HepG2 (cell line): Measurements from ENCODE around the gene PASK. TPM values are rescaled to one million over a fixed set of nuclear protein-coding genes. Genes with fewer than 3 reads are reported as not detected.
A peak's percentile ranks its signal among the peaks of the same experiment; 100 is the strongest.

Experiments
- DMAP1 ChIP-seq: IDR thresholded peaks from 2 replicates; pipeline ENCODE4 v1.6.1; 2016
- FOSL2 ChIP-seq: sonication (generic); formaldehyde crosslinking; IDR thresholded peaks from 2 replicates; pipeline ENCODE4 v1.4.0; 2020; ENCODE audit warnings: missing genetic modification reagents
- FOXK2 ChIP-seq: fragments of 450-650 bp; IDR thresholded peaks from 2 replicates; pipeline ENCODE4 v1.6.1; 2016
- HCFC1 ChIP-seq: fragments of 150-350 bp; IDR thresholded peaks from 2 replicates; pipeline ENCODE4 v1.6.1; 2014; ENCODE audit warnings: low read depth, low read length
- HNF4G ChIP-seq, 2 experiments: sonication (generic) in 1 of 2; formaldehyde crosslinking in 1 of 2; IDR thresholded peaks; 2 replicates each; pipeline versions ENCODE4 v1.4.0 to v1.6.1; 2011 to 2020; ENCODE audit warnings: borderline replicate concordance in 2 of 2, low read depth in 2 of 2, mild to moderate bottlenecking in 2 of 2, low read length in 1 of 2, missing genetic modification reagents in 1 of 2, moderate library complexity in 1 of 2
- HNRNPH1 ChIP-seq: fragments of 200-400 bp; formaldehyde crosslinking; optimal IDR thresholded peaks from 2 replicates; pipeline ENCODE3; 2017; ENCODE audit warnings: mild to moderate bottlenecking, low read depth, low read length
- NBN ChIP-seq: fragments of 450-650 bp; conservative IDR thresholded peaks from 2 replicates; pipeline ENCODE4 v1.6.1; 2017
- NR1H2 ChIP-seq: sonication (generic); formaldehyde crosslinking; IDR thresholded peaks from 2 replicates; pipeline ENCODE4 v1.8.1; 2022; ENCODE audit warnings: low read depth, missing genetic modification reagents, borderline replicate concordance
- SALL2 ChIP-seq: sonication (generic); formaldehyde crosslinking; IDR thresholded peaks from 2 replicates; pipeline ENCODE4 v1.8.1; 2023; ENCODE audit warnings: mild to moderate bottlenecking, missing genetic modification reagents, inconsistent platforms
- SCMH1 ChIP-seq: sonication (generic); formaldehyde crosslinking; IDR thresholded peaks from 2 replicates; pipeline ENCODE4 v1.9.0; 2021; ENCODE audit warnings: missing genetic modification reagents, mild to moderate bottlenecking, borderline replicate concordance
- SIN3A ChIP-seq: IDR thresholded peaks from 2 replicates; pipeline ENCODE4 v1.6.1; 2011; ENCODE audit warnings: low read depth, mild to moderate bottlenecking, control low read depth, low read length, borderline replicate concordance
- TCF7 ChIP-seq: sonication (generic); IDR thresholded peaks from 2 replicates; pipeline ENCODE4 v1.6.1; 2016; ENCODE audit warnings: antibody characterized with exemption, low read depth
- XRCC5 ChIP-seq: fragments of 200-400 bp; formaldehyde crosslinking; optimal IDR thresholded peaks from 2 replicates; pipeline ENCODE3; 2017; ENCODE audit warnings: mild to moderate bottlenecking, low read length
- ZNF10 ChIP-seq: sonication (generic); formaldehyde crosslinking; IDR thresholded peaks from 2 replicates; pipeline ENCODE4 v1.4.0; 2020; ENCODE audit warnings: mild to moderate bottlenecking, low read depth, missing genetic modification reagents, borderline replicate concordance
- ZNF335 ChIP-seq: sonication (generic); formaldehyde crosslinking; IDR thresholded peaks from 2 replicates; pipeline ENCODE4 v1.4.0; 2020; ENCODE audit warnings: missing genetic modification reagents
- ZNF441 ChIP-seq: sonication (generic); formaldehyde crosslinking; IDR thresholded peaks from 2 replicates; pipeline ENCODE4 v1.7.0; 2021; ENCODE audit warnings: missing genetic modification reagents, borderline replicate concordance
- ZNF7 ChIP-seq: IDR thresholded peaks from 2 replicates; pipeline ENCODE4 v1.6.1; 2016; ENCODE audit warnings: missing biosample characterization, missing genetic modification reagents
- polyA plus RNA-seq, 8 experiments: library from polyadenylated mRNA; depleted of rRNA in 3 of 8; stranded (reverse) in 7 of 8; unstranded in 1 of 8; fragments of >200 nt; fragmentation: Illumina TruSeq in 4 of 8; extraction: Trizol in 4 of 8; gene quantifications; 2 replicates each; pipeline versions ENCODE4 v1.2.1 to v1.2.3, GENCODE V29; 2011 to 2016; ENCODE audit warnings: low read depth in 4 of 8, missing spikeins in 1 of 8, mixed read lengths in 1 of 8; ENCODE audit not compliant: insufficient read depth in 1 of 8
- total RNA-seq, 5 experiments: library from RNA; depleted of rRNA; stranded (reverse); fragments of >200 nt; fragmentation: Illumina TruSeq; extraction: Trizol; gene quantifications; 2 replicates each; pipeline ENCODE4 v1.2.3, GENCODE V29; 2016; ENCODE audit warnings: low read depth in 1 of 5
- TF ChIP-seq, protein P1 (sequence below): sonication (generic); formaldehyde crosslinking; IDR thresholded peaks from 2 replicates; pipeline ENCODE4 v1.8.0; 2022; ENCODE audit warnings: missing genetic modification reagents, low read depth, mild to moderate bottlenecking, borderline replicate concordance
- TF ChIP-seq, protein P2 (sequence below): sonication (generic); formaldehyde crosslinking; IDR thresholded peaks from 2 replicates; pipeline ENCODE4 v1.4.0; 2020; ENCODE audit warnings: mild to moderate bottlenecking, missing genetic modification reagents
- TF ChIP-seq, protein P3 (sequence below): sonication (generic); formaldehyde crosslinking; IDR thresholded peaks from 2 replicates; pipeline ENCODE4 v1.8.1; 2022; ENCODE audit warnings: low read depth, mild to moderate bottlenecking, missing genetic modification reagents
- TF ChIP-seq, protein P4 (sequence below): IDR thresholded peaks from 2 replicates; pipeline ENCODE4 v1.6.1; 2016; ENCODE audit warnings: mild to moderate bottlenecking

Gene PASK
- total and polyA plus RNA-seq, 2 of the 13 experiments (the other 11 are each of a cell fraction or from before 2014, with no cell fraction given) = 6.9 to 17.0 TPM

DNA sequence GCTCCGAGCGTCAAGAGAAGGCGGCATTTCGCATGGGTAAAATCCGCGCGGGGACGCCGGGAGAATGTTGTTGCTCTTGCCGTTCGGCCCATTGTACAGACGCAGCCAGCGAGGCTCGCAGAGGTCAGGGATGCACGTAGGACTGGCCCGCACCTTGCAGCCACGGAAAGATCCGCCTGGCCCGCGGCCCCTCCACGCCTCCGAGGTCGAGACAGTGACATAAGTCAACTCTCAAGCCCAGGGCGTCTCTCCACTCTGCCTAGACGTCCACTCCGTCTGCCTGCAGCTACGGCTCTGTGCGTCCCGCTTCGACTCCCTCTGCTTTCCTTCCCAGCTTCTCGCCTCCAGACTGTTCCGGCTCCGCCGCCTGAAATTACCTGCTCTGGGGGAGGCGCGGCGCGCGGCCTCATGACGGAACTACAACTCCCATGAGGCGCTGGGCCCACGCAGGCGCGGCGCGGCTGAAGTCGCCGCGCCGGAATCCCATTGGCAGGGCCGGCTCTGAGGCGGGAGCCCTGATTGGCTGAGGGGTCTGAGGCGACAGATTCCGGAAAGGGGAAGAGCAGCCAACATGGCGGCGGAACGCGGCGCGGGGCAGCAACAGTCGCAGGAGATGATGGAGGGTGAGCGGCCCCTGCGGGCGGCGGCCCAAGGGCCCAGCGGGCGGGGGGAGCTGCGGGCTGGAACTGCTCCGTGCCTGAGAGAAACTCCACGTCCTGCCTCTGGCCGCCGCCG lies 820 bp upstream of the PASK start, which contains the start of gene PPP1R7 (continued):
- TF ChIP-seq SIN3A (peak; percentile 39), XRCC5 (peak; percentile 59), FOSL2 (no peak; the same call in 1 of the 2 replicates), SALL2 (CRISPR knock-in tag) (peak; percentile 80; the same call in 1 of the 2 replicates), HNRNPH1 (no peak), HNF4G (IDR thresholded peaks at IDR 0.05; ENCODE audit: borderline replicate concordance, low read depth, low read length) (no peak), HNF4G (CRISPR knock-in tag; IDR thresholded peaks at IDR 0.05; ENCODE audit: borderline replicate concordance, low read depth) (peak; percentile 51; the same call in 1 of the 2 replicates), NR1H2 (CRISPR knock-in tag) (no peak), ZNF10 (CRISPR knock-in tag) (no peak), ZNF7 (CRISPR knock-in tag) (no peak), SCMH1 (no peak), NBN (no peak), DMAP1 (peak; percentile 68; the same call in 1 of the 2 replicates), ZNF335 (CRISPR knock-in tag) (peak; percentile 39; the same call in 1 of the 2 replicates), ZNF441 (CRISPR knock-in tag) (peak; percentile 71; the same call in 1 of the 2 replicates), TCF7 (no peak), FOXK2 (no peak), HCFC1 (peak; percentile 95)
- TF ChIP-seq, protein P1, sequence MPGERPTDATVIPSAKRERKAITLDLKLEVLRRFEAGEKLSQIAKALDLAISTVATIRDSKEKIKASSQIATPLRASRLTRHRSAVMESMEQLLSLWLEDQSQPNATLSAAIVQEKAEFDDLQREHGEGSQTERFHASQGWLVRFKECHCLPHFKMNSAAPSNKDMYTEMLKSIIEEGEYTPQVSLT (CRISPR knock-in tag) = no peak; the same call in 1 of the 2 replicates
- TF ChIP-seq, protein P2, sequence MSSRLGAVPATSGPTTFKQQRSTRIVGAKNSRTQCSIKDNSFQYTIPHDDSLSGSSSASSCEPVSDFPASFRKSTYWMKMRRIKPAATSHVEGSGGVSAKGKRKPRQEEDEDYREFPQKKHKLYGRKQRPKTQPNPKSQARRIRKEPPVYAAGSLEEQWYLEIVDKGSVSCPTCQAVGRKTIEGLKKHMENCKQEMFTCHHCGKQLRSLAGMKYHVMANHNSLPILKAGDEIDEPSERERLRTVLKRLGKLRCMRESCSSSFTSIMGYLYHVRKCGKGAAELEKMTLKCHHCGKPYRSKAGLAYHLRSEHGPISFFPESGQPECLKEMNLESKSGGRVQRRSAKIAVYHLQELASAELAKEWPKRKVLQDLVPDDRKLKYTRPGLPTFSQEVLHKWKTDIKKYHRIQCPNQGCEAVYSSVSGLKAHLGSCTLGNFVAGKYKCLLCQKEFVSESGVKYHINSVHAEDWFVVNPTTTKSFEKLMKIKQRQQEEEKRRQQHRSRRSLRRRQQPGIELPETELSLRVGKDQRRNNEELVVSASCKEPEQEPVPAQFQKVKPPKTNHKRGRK (CRISPR knock-in tag) = peak; percentile 31; the same call in 1 of the 2 replicates
- TF ChIP-seq, protein P3, sequence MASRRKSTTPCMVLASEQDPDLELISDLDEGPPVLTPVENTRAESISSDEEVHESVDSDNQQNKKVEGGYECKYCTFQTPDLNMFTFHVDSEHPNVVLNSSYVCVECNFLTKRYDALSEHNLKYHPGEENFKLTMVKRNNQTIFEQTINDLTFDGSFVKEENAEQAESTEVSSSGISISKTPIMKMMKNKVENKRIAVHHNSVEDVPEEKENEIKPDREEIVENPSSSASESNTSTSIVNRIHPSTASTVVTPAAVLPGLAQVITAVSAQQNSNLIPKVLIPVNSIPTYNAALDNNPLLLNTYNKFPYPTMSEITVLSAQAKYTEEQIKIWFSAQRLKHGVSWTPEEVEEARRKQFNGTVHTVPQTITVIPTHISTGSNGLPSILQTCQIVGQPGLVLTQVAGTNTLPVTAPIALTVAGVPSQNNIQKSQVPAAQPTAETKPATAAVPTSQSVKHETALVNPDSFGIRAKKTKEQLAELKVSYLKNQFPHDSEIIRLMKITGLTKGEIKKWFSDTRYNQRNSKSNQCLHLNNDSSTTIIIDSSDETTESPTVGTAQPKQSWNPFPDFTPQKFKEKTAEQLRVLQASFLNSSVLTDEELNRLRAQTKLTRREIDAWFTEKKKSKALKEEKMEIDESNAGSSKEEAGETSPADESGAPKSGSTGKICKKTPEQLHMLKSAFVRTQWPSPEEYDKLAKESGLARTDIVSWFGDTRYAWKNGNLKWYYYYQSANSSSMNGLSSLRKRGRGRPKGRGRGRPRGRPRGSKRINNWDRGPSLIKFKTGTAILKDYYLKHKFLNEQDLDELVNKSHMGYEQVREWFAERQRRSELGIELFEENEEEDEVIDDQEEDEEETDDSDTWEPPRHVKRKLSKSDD = peak; percentile 79; the same call in 1 of the 2 replicates
- TF ChIP-seq, protein P4, sequence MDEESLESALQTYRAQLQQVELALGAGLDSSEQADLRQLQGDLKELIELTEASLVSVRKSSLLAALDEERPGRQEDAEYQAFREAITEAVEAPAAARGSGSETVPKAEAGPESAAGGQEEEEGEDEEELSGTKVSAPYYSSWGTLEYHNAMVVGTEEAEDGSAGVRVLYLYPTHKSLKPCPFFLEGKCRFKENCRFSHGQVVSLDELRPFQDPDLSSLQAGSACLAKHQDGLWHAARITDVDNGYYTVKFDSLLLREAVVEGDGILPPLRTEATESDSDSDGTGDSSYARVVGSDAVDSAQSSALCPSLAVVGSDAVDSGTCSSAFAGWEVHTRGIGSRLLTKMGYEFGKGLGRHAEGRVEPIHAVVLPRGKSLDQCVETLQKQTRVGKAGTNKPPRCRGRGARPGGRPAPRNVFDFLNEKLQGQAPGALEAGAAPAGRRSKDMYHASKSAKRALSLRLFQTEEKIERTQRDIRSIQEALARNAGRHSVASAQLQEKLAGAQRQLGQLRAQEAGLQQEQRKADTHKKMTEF (CRISPR knock-in tag) = no peak; the same call in 1 of the 2 replicates
